Measurements from ENCODE around the gene MCAM. TPM values are rescaled to one million over a fixed set of nuclear protein-coding genes. Genes with fewer than 3 reads are reported as not detected.

Gene MCAM
- polyA plus RNA-seq, 3 donors, result not detected

DNA sequence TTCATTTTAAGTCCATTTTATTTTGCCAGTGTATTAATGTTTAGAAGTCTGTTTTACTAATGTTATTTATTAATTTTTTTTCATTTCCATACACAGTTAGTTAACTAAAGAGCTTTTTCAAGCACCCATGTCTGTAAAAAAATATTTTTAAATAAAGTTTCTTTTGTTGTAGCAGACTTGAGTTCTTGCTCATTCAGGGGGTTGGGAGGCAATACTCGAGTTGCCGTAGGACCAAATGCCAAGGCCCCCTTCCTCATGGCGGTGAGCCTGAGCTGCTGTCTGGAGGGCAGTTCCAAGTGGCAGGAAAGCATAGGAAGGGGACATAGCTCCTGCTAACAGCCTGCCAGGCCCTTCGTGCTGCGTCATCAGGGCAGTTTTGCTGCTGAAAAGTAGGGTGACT is 9.0 kb downstream of the MCAM start:
- Mint-ChIP-seq H3K27me3 (ENCODE audit: low read depth in 3 of 3) (peaks cover 3 to 11% (median 9%) of the 10 kb centered on the region in 3 donors), H3K9me3 (no peaks in the 10 kb centered on the region), H3K4me1 (no peaks in the 10 kb centered on the region), H3K4me3 (no peak overlapping the region), H3K27ac (no peak overlapping the region), H3K36me3 (peaks cover 51 to 69% of the 10 kb centered on the region in 2 donors)
- Histone ChIP-seq H3K9me3 (replicated peaks in 1 of 2; ENCODE audit: control insufficient read depth in 1 of 2, insufficient read depth in 1 of 2, low read length in 2 of 2) (no peaks in the 10 kb centered on the region), H2AFZ (ENCODE audit: insufficient read depth, low read depth, low read length, poor library complexity, severe bottlenecking) (no peak overlapping the region), H3K27me3 (ENCODE audit: control insufficient read depth in 2 of 2, insufficient read depth in 2 of 2, low read length in 2 of 2) (no peaks in the 10 kb centered on the region), H3K4me1 (ENCODE audit: control insufficient read depth in 1 of 2, insufficient read depth in 2 of 2, low read length in 2 of 2) (no peaks in the 10 kb centered on the region), H3K79me2 (ENCODE audit: insufficient read depth, low read length) (no peaks in the 10 kb centered on the region), H3K4me3 (replicated peaks in 1 of 3; ENCODE audit: low read depth in 2 of 3, low read length in 3 of 3) (no peak overlapping the region), H4K20me1 (ENCODE audit: insufficient read depth, low read length) (peaks cover 65% of the 10 kb centered on the region), H3K36me3 (replicated peaks in 1 of 2; ENCODE audit: control insufficient read depth in 1 of 2, insufficient read depth in 2 of 2, low read length in 2 of 2) (peaks cover 48 to 66% of the 10 kb centered on the region in 2 donors), H3K27ac (ENCODE audit: low read depth in 1 of 2, low read length in 2 of 2) (no peak overlapping the region), H3K4me2 (replicated peaks; ENCODE audit: extremely low read depth, low read length, poor library complexity, severe bottlenecking) (no peak overlapping the region), H3K9ac (ENCODE audit: insufficient read depth, low read length, poor library complexity, severe bottlenecking) (no peak overlapping the region)
- no peak for DNase-seq
- TF ChIP-seq, protein P1, sequence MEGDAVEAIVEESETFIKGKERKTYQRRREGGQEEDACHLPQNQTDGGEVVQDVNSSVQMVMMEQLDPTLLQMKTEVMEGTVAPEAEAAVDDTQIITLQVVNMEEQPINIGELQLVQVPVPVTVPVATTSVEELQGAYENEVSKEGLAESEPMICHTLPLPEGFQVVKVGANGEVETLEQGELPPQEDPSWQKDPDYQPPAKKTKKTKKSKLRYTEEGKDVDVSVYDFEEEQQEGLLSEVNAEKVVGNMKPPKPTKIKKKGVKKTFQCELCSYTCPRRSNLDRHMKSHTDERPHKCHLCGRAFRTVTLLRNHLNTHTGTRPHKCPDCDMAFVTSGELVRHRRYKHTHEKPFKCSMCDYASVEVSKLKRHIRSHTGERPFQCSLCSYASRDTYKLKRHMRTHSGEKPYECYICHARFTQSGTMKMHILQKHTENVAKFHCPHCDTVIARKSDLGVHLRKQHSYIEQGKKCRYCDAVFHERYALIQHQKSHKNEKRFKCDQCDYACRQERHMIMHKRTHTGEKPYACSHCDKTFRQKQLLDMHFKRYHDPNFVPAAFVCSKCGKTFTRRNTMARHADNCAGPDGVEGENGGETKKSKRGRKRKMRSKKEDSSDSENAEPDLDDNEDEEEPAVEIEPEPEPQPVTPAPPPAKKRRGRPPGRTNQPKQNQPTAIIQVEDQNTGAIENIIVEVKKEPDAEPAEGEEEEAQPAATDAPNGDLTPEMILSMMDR (IDR thresholded peaks at IDR 0.05), result no peak
- 93% methylated on average over 5 of the region's 5 CpGs for WGBS (ENCODE audit: insufficient coverage)
- intact Hi-C loops (cut with micrococcal nuclease), result no loop called here

DNA sequence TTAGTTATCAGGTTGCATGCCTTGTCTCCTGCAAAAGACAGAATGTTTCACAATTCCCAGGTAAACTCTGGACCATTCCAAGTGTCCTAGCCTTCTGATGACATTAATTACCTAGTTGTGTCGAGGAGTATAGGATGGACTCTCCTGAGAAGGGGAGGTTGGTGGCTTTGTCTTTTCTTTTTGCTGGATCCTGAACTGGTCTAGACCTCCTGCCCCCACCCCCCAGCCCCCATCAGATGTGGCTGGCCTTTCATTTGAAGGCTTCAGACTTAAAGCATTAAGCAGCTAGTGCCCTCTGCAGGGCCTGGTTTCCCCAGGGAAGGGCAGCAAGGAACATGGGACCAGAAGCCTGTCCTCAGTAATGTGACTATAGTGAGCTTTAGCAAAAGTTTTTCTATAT is 9.7 kb downstream of the MCAM start:
- H3K27me3 ChIP-seq (ENCODE audit: control insufficient read depth in 2 of 2, insufficient read depth in 2 of 2, low read length in 2 of 2), result no peaks in the 10 kb centered on the region
- DNase-seq, result no peak
- WGBS (ENCODE audit: insufficient coverage), result no CpG with 5 or more reads among the region's 1 CpG
- H3K9ac ChIP-seq (ENCODE audit: insufficient read depth, low read length, poor library complexity, severe bottlenecking), result no peak overlapping the region
- H3K4me3 Mint-ChIP-seq, result no peak overlapping the region
- H3K27ac Mint-ChIP-seq, result no peak overlapping the region
- no peaks in the 10 kb centered on the region for H3K9me3 ChIP-seq (replicated peaks in 1 of 2; ENCODE audit: control insufficient read depth in 1 of 2, insufficient read depth in 1 of 2, low read length in 2 of 2)
- peaks cover 59 to 76% of the 10 kb centered on the region in 2 donors for H3K36me3 Mint-ChIP-seq
- TF ChIP-seq, protein P1 (IDR thresholded peaks at IDR 0.05), result no peak
- no peaks in the 10 kb centered on the region for H3K9me3 Mint-ChIP-seq
- H3K27me3 Mint-ChIP-seq (ENCODE audit: low read depth in 3 of 3), result peaks cover 3 to 8% (median 5%) of the 10 kb centered on the region in 3 donors
- H2AFZ ChIP-seq (ENCODE audit: insufficient read depth, low read depth, low read length, poor library complexity, severe bottlenecking), result no peak overlapping the region
- H3K4me3 ChIP-seq (replicated peaks in 1 of 3; ENCODE audit: low read depth in 2 of 3, low read length in 3 of 3), result no peak overlapping the region
- intact Hi-C loops (cut with micrococcal nuclease), result no loop called here
- H3K79me2 ChIP-seq (ENCODE audit: insufficient read depth, low read length), result no peaks in the 10 kb centered on the region
- H4K20me1 ChIP-seq (ENCODE audit: insufficient read depth, low read length), result peaks cover 72% of the 10 kb centered on the region
- no peak overlapping the region for H3K4me2 ChIP-seq (replicated peaks; ENCODE audit: extremely low read depth, low read length, poor library complexity, severe bottlenecking)
- H3K4me1 ChIP-seq (ENCODE audit: control insufficient read depth in 1 of 2, insufficient read depth in 2 of 2, low read length in 2 of 2), result no peaks in the 10 kb centered on the region
- no peaks in the 10 kb centered on the region for H3K4me1 Mint-ChIP-seq
- no peak overlapping the region for H3K27ac ChIP-seq (ENCODE audit: low read depth in 1 of 2, low read length in 2 of 2)
- H3K36me3 ChIP-seq (replicated peaks in 1 of 2; ENCODE audit: control insufficient read depth in 1 of 2, insufficient read depth in 2 of 2, low read length in 2 of 2), result peaks cover 55 to 74% of the 10 kb centered on the region in 2 donors

Measured in CD14-positive monocyte (primary cell).